DND-41 (cell line): ENCODE data around the gene POLRMT.

Experiments used
- ATAC-seq: fragments of 200-7000 bp; cut with Tn5 transposase; 3 replicates; pipeline ENCODE4 v1.9.1; 2021; ENCODE audit warnings: low read depth; ENCODE audit not compliant: insufficient read depth
- DNase-seq: peaks from one replicate; pipeline ENCODE4 v3.0.0-alpha.2; 2020
- H2AFZ ChIP-seq: 2 replicates; pipeline ENCODE4 v1.6.0; 2012; ENCODE audit warnings: low read depth, low read length
- H3K27ac ChIP-seq: 2 replicates; pipeline ENCODE4 v1.5.1; 2012; ENCODE audit warnings: low read length, inconsistent platforms
- H3K27me3 ChIP-seq: fragments of 200-600 bp; sonication (generic); 2 replicates; pipeline ENCODE4 v1.6.0; 2012; ENCODE audit warnings: low read length, mild to moderate bottlenecking, inconsistent platforms; ENCODE audit not compliant: insufficient read depth, poor library complexity
- H3K36me3 ChIP-seq: 2 replicates; pipeline ENCODE4 v1.5.1; 2012; ENCODE audit warnings: low read length, inconsistent platforms; ENCODE audit not compliant: insufficient read depth
- H3K4me1 ChIP-seq: 2 replicates; pipeline ENCODE4 v1.5.1; 2012; ENCODE audit warnings: mild to moderate bottlenecking, low read length; ENCODE audit not compliant: insufficient read depth
- H3K4me2 ChIP-seq: 2 replicates; pipeline ENCODE4 v1.6.0; 2012; ENCODE audit warnings: mild to moderate bottlenecking, moderate library complexity, low read length, inconsistent platforms; ENCODE audit not compliant: insufficient read depth
- H3K4me3 ChIP-seq, 2 experiments: fragments of 200-600 bp in 1 of 2; shearing (Covaris generic) in 1 of 2; 2 replicates each; pipeline ENCODE4 v1.5.1; 2012 to 2016; ENCODE audit warnings: inconsistent platforms in 2 of 2, low read length in 2 of 2, mild to moderate bottlenecking in 2 of 2, low read depth in 1 of 2, moderate library complexity in 1 of 2
- H3K79me2 ChIP-seq: 2 replicates; pipeline ENCODE4 v1.6.0; 2012; ENCODE audit warnings: low read length, inconsistent platforms; ENCODE audit not compliant: insufficient read depth
- H3K9ac ChIP-seq: 2 replicates; pipeline ENCODE4 v1.6.0; 2012; ENCODE audit warnings: low read depth, mild to moderate bottlenecking, inconsistent platforms, low read length, moderate library complexity
- H3K9me3 ChIP-seq: 2 replicates; pipeline ENCODE4 v1.5.1; 2012; ENCODE audit warnings: low read length, moderate library complexity, mild to moderate bottlenecking, inconsistent platforms; ENCODE audit not compliant: insufficient read depth, severe bottlenecking
- H4K20me1 ChIP-seq: 2 replicates; pipeline ENCODE4 v1.6.0; 2012; ENCODE audit warnings: low read length; ENCODE audit not compliant: insufficient read depth
- EZH2 ChIP-seq: IDR thresholded peaks from 3 replicates; pipeline ENCODE4 v1.6.1; 2012; ENCODE audit warnings: borderline replicate concordance, low read depth, mild to moderate bottlenecking, moderate library complexity, low read length, inconsistent platforms; ENCODE audit not compliant: severe bottlenecking
- TF ChIP-seq, protein P1 (sequence below): IDR thresholded peaks from 2 replicates; pipeline ENCODE4 v1.5.1; 2012; ENCODE audit warnings: borderline replicate concordance, low read length, moderate library complexity, mild to moderate bottlenecking; ENCODE audit not compliant: poor library complexity, severe bottlenecking; ENCODE audit errors: extremely low read depth

The POLRMT gene

DNA sequence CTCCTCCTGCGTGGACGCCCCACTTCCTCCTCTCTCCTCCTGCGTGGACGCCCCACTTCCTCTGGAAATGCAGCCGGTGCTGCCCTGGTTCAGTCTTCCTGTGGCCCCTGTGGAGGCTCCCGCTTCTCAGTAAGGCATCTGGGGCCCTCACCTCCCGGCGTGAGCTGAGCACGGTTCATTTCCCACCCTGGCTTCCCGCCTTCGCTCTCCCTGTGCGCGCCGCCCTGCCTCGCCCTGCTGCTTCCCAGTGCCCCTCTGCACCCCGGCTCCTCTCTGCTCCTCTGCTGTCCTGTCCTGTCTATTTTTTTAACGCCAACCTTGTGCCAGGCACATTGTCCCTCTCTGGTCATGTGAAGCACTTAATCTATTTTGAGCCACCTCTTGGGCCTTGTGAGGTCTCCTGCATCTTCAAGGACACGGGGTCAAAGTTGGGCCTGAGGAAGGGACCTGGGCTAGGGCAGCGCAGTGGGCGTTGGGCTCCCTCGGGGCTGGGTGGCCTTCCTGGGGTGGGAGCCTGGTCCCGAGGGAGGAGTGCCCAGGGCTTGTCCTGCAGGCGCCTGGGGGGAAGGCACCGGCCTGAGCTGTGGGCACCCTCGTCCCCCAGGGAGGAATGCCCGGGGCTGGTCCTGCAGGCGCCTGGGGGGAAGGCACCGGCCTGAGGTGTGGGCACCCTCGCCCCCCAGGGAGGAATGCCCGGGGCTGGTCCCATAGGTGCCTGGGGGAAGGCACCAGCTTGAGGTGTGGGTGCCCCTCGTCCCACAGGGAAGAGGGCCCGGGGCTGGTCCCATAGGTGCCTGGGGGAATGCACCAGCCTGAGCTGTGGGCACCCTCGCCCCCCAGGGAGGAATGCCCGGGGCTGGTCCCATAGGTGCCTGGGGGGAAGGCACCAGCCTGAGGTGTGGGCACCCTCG is 30.7 kb downstream of the POLRMT start:
- no peak overlapping the region for H3K4me2 ChIP-seq
- H3K36me3 ChIP-seq: no peaks in the 10 kb centered on the region
- H2AFZ ChIP-seq: no peak overlapping the region
- H4K20me1 ChIP-seq: no peaks in the 10 kb centered on the region
- ATAC-seq (no peak), DNase-seq (no peak)
- H3K9me3 ChIP-seq: no peaks in the 10 kb centered on the region
- 0 out of 2 replicates have a peak, but pooled peaks cover 2% of the 10 kb centered on the region for H3K4me1 ChIP-seq
- no peaks in the 10 kb centered on the region for H3K27me3 ChIP-seq
- H3K79me2 ChIP-seq: no peaks in the 10 kb centered on the region
- H3K27ac ChIP-seq: no peak overlapping the region
- H3K9ac ChIP-seq: no peak overlapping the region
- no peak for TF ChIP-seq EZH2
- TF ChIP-seq, protein P1, sequence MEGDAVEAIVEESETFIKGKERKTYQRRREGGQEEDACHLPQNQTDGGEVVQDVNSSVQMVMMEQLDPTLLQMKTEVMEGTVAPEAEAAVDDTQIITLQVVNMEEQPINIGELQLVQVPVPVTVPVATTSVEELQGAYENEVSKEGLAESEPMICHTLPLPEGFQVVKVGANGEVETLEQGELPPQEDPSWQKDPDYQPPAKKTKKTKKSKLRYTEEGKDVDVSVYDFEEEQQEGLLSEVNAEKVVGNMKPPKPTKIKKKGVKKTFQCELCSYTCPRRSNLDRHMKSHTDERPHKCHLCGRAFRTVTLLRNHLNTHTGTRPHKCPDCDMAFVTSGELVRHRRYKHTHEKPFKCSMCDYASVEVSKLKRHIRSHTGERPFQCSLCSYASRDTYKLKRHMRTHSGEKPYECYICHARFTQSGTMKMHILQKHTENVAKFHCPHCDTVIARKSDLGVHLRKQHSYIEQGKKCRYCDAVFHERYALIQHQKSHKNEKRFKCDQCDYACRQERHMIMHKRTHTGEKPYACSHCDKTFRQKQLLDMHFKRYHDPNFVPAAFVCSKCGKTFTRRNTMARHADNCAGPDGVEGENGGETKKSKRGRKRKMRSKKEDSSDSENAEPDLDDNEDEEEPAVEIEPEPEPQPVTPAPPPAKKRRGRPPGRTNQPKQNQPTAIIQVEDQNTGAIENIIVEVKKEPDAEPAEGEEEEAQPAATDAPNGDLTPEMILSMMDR: no peak
- no peak overlapping the region for H3K4me3 ChIP-seq

DNA sequence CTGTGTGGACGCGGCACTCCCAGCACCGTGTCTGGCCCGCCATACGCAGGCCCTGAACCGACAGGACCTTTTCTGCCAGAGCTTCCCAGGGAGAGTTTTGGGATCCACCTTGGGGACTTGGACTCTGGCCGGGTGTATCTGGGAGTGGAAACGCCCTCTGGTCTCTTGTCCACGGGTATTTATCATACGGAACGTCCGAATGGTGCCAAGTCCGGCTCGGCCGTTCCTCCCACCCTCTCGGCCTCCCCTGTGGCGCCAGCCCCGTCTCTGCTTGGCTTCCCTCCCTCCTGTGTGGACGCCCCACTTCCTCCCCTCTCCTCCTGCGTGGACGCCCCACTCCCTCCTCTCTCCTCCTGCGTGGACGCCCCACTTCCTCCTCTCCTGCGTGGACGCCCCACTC is 31.5 kb downstream of the POLRMT start:
- TF ChIP-seq EZH2: no peak
- TF ChIP-seq, protein P1: no peak
- H2AFZ ChIP-seq: no peak overlapping the region
- H3K79me2 ChIP-seq: no peaks in the 10 kb centered on the region
- H3K9me3 ChIP-seq: no peaks in the 10 kb centered on the region
- no peak overlapping the region for H3K9ac ChIP-seq
- H3K4me3 ChIP-seq: no peak overlapping the region
- no peaks in the 10 kb centered on the region for H4K20me1 ChIP-seq
- ATAC-seq: no peak
- H3K4me1 ChIP-seq: 0 out of 2 replicates have a peak, but pooled peaks cover 2% of the 10 kb centered on the region
- H3K27me3 ChIP-seq: no peaks in the 10 kb centered on the region
- no peak overlapping the region for H3K4me2 ChIP-seq
- no peak for DNase-seq
- no peaks in the 10 kb centered on the region for H3K36me3 ChIP-seq
- H3K27ac ChIP-seq: no peak overlapping the region

DNA sequence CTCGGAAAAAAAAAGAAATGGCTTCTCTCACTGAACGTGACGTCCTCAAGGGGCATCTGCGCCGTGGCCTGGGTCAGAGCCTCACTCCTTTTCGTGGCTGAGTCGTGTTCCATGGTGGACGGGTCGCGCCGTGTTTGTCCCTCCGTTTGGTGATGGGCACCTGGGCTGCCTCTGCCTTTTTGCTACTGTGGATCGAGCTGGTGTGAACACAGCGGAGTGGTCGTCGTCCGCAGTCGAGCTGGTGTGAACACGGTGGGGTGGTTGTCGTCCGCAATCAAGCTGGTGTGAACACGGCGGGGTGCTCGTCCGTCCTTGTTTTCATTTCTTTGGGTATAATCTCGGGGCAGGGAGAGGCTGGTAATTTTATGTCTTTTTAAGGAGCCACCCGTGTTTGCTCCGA is 32.0 kb downstream of the POLRMT start:
- H3K27me3 ChIP-seq: no peaks in the 10 kb centered on the region
- no peak overlapping the region for H3K27ac ChIP-seq
- TF ChIP-seq, protein P1: no peak
- TF ChIP-seq EZH2: no peak
- H3K79me2 ChIP-seq: no peaks in the 10 kb centered on the region
- no peak for ATAC-seq
- no peak overlapping the region for H3K4me2 ChIP-seq
- no peaks in the 10 kb centered on the region for H3K9me3 ChIP-seq
- H2AFZ ChIP-seq: no peak overlapping the region
- no peak for DNase-seq
- H3K4me1 ChIP-seq: 0 out of 2 replicates have a peak, but pooled peaks cover 2% of the 10 kb centered on the region
- H4K20me1 ChIP-seq: no peaks in the 10 kb centered on the region
- H3K36me3 ChIP-seq: no peaks in the 10 kb centered on the region
- no peak overlapping the region for H3K9ac ChIP-seq
- no peak overlapping the region for H3K4me3 ChIP-seq
